ENCODE data around the gene SYNPO2L.
"Not testable (repeated sequence)": the region's sequence is repeated elsewhere in the genome, so short reads cannot be mapped to it uniquely, and the experiment has no call there.

The SYNPO2L gene, protein sequence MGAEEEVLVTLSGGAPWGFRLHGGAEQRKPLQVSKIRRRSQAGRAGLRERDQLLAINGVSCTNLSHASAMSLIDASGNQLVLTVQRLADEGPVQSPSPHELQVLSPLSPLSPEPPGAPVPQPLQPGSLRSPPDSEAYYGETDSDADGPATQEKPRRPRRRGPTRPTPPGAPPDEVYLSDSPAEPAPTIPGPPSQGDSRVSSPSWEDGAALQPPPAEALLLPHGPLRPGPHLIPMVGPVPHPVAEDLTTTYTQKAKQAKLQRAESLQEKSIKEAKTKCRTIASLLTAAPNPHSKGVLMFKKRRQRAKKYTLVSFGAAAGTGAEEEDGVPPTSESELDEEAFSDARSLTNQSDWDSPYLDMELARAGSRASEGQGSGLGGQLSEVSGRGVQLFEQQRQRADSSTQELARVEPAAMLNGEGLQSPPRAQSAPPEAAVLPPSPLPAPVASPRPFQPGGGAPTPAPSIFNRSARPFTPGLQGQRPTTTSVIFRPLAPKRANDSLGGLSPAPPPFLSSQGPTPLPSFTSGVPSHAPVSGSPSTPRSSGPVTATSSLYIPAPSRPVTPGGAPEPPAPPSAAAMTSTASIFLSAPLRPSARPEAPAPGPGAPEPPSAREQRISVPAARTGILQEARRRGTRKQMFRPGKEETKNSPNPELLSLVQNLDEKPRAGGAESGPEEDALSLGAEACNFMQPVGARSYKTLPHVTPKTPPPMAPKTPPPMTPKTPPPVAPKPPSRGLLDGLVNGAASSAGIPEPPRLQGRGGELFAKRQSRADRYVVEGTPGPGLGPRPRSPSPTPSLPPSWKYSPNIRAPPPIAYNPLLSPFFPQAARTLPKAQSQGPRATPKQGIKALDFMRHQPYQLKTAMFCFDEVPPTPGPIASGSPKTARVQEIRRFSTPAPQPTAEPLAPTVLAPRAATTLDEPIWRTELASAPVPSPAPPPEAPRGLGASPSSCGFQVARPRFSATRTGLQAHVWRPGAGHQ

DNA sequence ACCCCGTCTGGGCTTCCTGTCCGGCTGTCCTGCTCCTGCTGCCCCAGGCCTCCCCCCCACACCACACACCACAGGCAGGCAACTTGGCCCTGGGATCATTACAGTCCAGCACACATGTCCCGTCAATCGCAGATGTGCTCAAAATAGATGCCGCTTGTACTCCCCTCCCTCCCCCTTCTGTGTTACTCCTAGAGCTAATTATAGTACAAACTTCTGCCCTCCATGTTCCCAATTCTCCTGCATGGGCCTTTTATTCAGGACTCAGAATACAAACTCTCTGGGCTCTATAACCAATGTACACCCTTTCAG lies at the start of gene SYNPO2L:
SYNPO2L (minus strand) TSS at position 40 of the 309 bp plus-strand sequence. CDS start 107 bp downstream, outside the sequence.
- DNase-seq = no peak

DNA sequence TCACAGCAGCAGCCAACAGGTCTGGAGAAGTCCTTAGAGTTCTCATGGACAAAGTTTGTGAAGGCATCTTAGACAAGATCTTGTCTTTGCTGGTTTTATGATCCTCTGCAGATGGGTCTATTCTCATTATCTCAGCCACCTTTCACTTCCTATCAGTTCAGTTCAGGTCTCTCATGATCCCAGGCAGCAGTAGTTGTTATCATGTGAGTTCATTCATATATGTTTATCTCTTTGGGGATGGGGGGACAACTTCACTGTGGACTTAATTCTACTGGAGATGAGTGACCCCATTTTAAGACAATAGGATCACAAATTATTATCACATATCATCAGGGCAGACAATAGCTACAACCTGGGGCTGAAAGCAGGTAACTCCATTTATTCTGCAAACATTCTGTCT lies 48.1 kb upstream of the SYNPO2L start:
- DNase-seq = not testable (repeated sequence)

GRCh38 chr10:73698819-73699218 lies 43.0 kb upstream of the SYNPO2L start:
- DNase-seq = not testable (repeated sequence)

DNA sequence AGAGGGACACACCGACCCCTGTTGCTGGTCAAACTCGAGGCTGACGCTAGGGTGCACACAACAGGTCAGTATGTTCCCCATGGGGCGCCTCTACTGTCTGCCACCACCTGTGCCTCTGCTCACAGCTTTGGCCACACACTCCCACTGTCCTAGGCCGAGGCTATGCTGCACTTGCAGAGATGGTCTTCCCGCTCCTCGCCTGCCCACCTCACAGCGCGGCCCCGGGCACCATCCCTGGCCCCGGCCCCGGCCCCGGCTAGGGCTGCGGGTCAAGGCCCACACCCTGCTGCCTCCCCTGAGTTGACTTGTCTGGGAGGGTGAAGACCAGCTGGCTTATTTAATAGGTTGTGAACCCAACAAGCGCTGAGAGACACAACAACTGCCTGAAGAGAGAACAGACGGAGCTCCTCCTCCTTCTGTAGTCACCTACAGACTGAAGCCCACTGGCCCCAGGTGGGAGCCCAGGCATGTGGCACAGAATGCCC lies 41.9 kb upstream of the SYNPO2L start, which contains the start of gene AGAP5:
AGAP5 (minus strand) TSS at position 435 of the 485 bp plus-strand sequence; CDS start at position 81, 354 bp downstream.
- DNase-seq = not testable (repeated sequence)

- DNase-seq = not testable (repeated sequence)
These were observed 39.5 kb upstream of the SYNPO2L start for GRCh38 chr10:73695302-73695701.

GRCh38 chr10:73690755-73691154 lies 34.9 kb upstream of the SYNPO2L start:
- not testable (repeated sequence) for DNase-seq

GRCh38 chr10:73689596-73689995 lies 33.8 kb upstream of the SYNPO2L start:
- DNase-seq = not testable (repeated sequence)

DNA sequence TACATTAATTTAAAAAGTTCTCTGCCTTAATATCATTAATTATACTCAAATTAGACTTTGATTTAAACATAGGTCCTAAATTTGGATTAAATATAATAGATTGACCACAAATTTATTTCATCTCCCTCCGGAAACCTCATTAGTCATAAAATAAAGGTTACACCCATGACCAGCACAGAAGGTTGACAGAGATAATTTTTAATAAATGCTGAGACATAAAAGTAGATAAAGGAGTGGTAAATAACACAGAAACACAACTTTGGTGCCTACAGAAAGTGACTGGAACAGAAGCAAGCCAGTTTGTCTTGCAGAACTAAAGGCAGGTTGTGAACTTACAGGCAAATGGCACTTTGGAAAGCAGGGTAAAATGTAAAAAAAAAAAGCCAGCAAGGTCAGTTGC lies 31.8 kb upstream of the SYNPO2L start:
- not testable (repeated sequence) for DNase-seq

- not testable (repeated sequence) for DNase-seq
These were observed 18.7 kb upstream of the SYNPO2L start for GRCh38 chr10:73674546-73674945.

- DNase-seq = not testable (repeated sequence)
These were observed 12.5 kb upstream of the SYNPO2L start for GRCh38 chr10:73668378-73668777.

DNA sequence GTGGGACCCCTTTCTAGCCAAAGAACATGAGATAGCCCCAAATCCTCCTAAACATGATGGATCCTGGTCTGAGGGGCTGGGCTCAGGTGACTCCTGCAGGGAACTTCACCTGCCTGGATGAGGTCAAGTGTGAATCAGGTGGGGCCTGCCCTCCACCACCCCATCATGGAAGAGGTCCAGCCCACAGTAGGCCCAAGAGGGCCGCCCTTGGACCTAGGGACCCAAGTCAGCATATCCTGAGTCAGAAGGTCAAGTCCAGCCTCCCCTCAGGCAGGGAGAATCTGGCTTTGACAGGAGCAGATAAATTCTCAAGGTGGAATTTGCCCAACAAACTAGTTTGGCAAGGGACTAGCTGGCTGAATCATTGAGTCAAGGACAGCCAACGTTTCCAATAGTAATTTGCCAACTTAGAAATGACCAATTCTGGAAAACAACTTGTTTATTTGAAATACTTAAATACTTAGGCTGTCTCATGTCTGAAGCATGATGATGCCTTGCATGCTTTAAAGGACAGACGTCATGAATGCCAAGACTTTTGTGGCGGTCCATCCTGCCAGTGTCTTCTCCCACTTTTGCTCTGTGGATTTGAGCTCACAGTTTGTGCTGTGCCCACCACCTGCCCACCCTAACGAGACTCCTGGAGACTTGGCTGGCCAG lies 10.5 kb upstream of the SYNPO2L start:
- not testable (repeated sequence) for DNase-seq

DNA sequence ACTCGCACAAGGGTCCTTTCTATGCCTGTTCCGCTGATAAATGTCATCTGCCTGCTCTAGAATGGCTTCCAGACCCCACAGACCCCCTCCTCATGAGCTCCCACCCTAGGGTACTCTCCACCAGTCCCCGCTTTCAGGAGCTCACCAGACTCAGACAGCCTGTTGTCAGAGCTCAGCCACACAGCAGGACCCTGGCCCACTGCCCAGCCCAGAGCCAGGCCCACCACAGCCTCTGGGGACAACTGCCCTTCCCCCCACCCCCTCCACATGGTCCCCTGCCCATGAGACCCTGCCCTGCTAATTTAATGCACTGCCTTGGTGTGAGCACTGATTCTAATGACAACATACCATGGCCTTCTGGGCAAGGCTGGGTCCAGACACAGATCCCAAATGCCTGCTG lies 9.8 kb upstream of the SYNPO2L start:
- not testable (repeated sequence) for DNase-seq

DNA sequence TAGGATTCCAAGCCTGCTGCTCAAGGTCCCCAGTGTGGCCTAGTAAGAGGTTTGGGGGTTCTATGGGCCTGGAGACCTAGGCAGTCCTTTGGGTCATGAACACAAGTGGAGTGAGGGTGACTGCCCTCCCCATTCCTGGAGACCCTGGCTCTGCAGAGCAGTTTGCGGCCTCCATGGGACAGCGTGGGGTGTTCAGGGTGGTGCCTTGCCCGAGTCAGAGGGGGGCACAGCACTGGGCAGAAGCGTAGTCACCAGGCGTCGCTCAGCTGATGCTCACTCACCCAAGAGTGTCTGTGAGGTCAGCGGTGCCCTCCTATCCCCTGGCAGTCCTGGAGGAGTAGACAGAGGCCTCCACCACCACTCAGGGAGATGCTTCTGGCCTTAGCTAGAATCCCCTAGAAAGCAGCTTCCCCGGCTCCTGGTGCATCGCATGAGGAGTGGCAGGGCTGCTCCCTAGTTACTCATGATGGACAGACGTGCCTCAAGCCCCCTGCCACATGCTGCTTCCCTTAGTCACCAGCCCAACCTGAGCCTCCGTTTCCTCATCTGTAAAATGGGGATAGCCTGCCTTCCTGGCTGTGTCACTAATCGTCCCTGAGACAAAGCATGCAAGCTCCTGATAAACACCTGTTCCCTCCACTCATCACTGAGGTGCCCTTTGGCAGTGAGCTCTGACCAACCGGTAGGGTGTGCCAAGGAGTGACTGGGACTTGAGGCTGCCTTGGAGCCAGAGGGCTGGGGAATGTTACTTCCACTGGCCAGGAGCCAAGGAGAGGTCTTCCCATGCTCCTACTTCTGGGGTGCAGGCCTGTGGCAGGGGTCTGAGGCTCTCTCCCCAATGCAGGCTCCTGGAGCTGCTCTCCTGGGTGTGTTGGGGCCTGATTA lies 8.6 kb upstream of the SYNPO2L start:
- DNase-seq = not testable (repeated sequence)

- not testable (repeated sequence) for DNase-seq
These were observed 7.8 kb upstream of the SYNPO2L start for GRCh38 chr10:73663621-73664020.

GRCh38 chr10:73662705-73663104 lies 6.9 kb upstream of the SYNPO2L start:
- not testable (repeated sequence) for DNase-seq

DNA sequence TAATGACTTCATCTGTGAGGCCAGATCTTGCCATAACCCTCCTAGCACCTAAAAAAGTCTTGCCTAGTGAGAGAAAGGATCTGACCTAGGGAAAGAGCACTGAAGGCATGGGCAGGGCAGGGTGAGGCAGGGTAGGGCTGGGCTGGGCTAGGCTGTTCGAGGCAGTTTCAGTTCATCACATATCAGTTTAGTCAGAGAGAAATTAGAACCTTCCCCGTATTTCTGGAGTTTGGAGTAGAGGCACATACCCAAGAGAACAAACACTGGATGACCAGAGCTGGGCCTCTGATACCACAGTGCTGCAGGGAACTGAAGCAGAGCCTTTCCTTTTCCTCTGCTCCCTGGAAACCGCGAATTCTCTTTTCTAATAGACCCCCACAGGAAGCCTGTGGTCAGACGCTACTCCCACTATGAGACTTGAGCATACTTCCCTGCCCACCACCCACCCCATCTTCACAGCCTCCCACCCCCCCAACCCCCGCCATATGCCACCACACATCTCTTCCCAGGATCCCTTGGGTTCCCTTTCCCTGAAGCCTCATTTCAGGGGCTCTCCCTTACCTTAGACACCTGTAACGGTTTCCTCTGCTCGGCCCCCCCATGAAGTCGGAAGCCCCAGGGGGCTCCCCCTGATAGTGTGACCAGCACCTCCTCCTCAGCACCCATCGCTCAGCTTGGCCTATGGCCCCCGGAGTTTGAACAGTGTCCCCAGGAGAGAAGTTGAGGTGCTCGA lies 406 bp downstream of the SYNPO2L start:
- no peak for DNase-seq

GRCh38 chr10:73653701-73654100 lies 2.1 kb downstream of the SYNPO2L start:
- DNase-seq = no peak

GRCh38 chr10:73653195-73653594 lies 2.6 kb downstream of the SYNPO2L start:
- DNase-seq = no peak

DNA sequence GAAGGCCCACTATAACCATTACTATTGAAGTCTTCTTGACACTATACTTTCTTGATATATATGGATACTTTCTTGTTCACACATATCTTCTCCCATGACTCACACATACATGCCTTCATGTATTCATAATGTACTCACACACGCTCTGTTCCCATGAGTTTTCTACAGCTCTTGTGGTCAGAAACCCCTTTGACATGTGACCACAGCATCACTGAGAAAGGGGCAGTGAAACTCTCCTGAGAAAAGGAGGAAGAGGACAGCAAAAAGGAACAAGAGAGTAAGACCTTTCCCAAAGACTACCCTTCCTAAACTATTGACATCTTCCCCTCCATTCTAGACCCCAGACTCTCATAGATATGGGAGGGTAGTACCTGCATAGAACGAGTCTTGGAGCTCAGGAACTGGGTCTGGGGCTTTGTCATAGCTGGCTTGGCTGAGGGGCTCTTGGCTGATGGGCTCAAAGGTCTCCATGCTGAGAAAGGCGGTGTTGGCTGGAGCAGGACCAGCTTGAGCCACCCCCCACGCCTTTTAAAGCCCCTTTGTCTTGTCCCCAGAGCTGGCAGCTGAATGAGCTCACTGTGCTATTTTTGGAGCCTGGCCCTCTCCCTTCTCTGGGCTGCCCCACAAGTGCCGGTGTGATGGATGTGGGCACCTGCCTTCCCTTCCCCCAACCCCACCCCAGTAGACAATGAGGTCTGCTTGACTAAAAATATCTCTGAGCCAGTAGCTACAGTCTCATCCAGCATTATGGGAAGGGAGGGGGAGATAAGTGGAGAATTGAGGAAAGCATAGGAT lies 5.1 kb downstream of the SYNPO2L start:
- DNase-seq = no peak
